Measurements from ENCODE around the gene KDM4C. TPM values are rescaled to one million over a fixed set of nuclear protein-coding genes. Genes with fewer than 3 reads are reported as not detected.

KDM4C gene
- total RNA-seq, 1 donor from 2014 or later: 16.5 TPM

- no peak overlapping the region for H3K4me3 ChIP-seq (ENCODE audit: low read depth, low read length)
- no peak for TF ChIP-seq CTCF (conservative IDR thresholded peaks at IDR 0.05; ENCODE audit: low read depth, low read length)
- no peak for DNase-seq (ENCODE audit: low read depth)
These were observed 392.5 kb downstream of the KDM4C start for GRCh38 chr9:7150153-7150890.

GRCh38 chr9:7153134-7153533, 395.4 kb downstream of the KDM4C start:
- H3K4me3 ChIP-seq (ENCODE audit: low read depth, low read length): no peak overlapping the region
- no peak for TF ChIP-seq CTCF (conservative IDR thresholded peaks at IDR 0.05; ENCODE audit: low read depth, low read length)
- DNase-seq (ENCODE audit: low read depth): no peak

- no peak for DNase-seq (ENCODE audit: low read depth)
- TF ChIP-seq CTCF (conservative IDR thresholded peaks at IDR 0.05; ENCODE audit: low read depth, low read length): no peak
- H3K4me3 ChIP-seq (ENCODE audit: low read depth, low read length): no peak overlapping the region
These were observed 395.8 kb downstream of the KDM4C start for GRCh38 chr9:7153566-7153965.

GRCh38 chr9:7154003-7154619, 396.3 kb downstream of the KDM4C start:
- no peak for DNase-seq (ENCODE audit: low read depth)
- no peak overlapping the region for H3K4me3 ChIP-seq (ENCODE audit: low read depth, low read length)
- TF ChIP-seq CTCF (conservative IDR thresholded peaks at IDR 0.05; ENCODE audit: low read depth, low read length): no peak

- no peak overlapping the region for H3K4me3 ChIP-seq (ENCODE audit: low read depth, low read length)
- no peak for DNase-seq (ENCODE audit: low read depth)
- no peak for TF ChIP-seq CTCF (conservative IDR thresholded peaks at IDR 0.05; ENCODE audit: low read depth, low read length)
These were observed 396.9 kb downstream of the KDM4C start for GRCh38 chr9:7154650-7155049.

- TF ChIP-seq CTCF (conservative IDR thresholded peaks at IDR 0.05; ENCODE audit: low read depth, low read length): no peak
- H3K4me3 ChIP-seq (ENCODE audit: low read depth, low read length): no peak overlapping the region
- DNase-seq (ENCODE audit: low read depth): no peak
These were observed 403.7 kb downstream of the KDM4C start for GRCh38 chr9:7161469-7161868.

GRCh38 chr9:7163932-7164331, 406.2 kb downstream of the KDM4C start:
- no peak for DNase-seq (ENCODE audit: low read depth)
- H3K4me3 ChIP-seq (ENCODE audit: low read depth, low read length): no peak overlapping the region
- no peak for TF ChIP-seq CTCF (conservative IDR thresholded peaks at IDR 0.05; ENCODE audit: low read depth, low read length)
